BE2C (cell line): ENCODE results near the gene GNG12.

ENCODE experiments used
- DNase-seq: peaks from one replicate; pipeline ENCODE4 v3.0.0-alpha.2; 2020
- H3K27me3 ChIP-seq: fragments of 250-450 bp; sonication (Bioruptor Pico); 2 replicates; pipeline ENCODE4 v1.5.1; 2020; ENCODE audit warnings: mild to moderate bottlenecking
- H3K36me3 ChIP-seq: fragments of 250-450 bp; sonication (Bioruptor Pico); 2 replicates; pipeline ENCODE4 v1.5.1; 2020; ENCODE audit warnings: mild to moderate bottlenecking
- H3K4me1 ChIP-seq: fragments of 250-450 bp; sonication (Bioruptor Pico); 2 replicates; pipeline ENCODE4 v1.5.1; 2020
- H3K4me3 ChIP-seq: 2 replicates; pipeline ENCODE4 v1.5.1; 2011; ENCODE audit warnings: low read depth, low read length
- H3K9me3 ChIP-seq: fragments of 250-450 bp; sonication (Bioruptor Pico); 2 replicates; pipeline ENCODE4 v1.5.1; 2020
- CTCF ChIP-seq: IDR thresholded peaks from 2 replicates; pipeline ENCODE4 v1.5.1; 2012; ENCODE audit warnings: mild to moderate bottlenecking, low read depth, low read length

GNG12 gene

GRCh38 chr1:67790201-67790692 lies 43.0 kb downstream of the GNG12 start:
- TF ChIP-seq CTCF, result no peak
- no peaks in the 10 kb centered on the region for H3K4me1 ChIP-seq

GRCh38 chr1:67789551-67789950 lies 43.7 kb downstream of the GNG12 start:
- no peaks in the 10 kb centered on the region for H3K27me3 ChIP-seq
- H3K36me3 ChIP-seq, result no peaks in the 10 kb centered on the region
- no peaks in the 10 kb centered on the region for H3K9me3 ChIP-seq
- H3K4me1 ChIP-seq, result no peaks in the 10 kb centered on the region
- no peak overlapping the region for H3K4me3 ChIP-seq
- DNase-seq, result no peak
- no peak for TF ChIP-seq CTCF

More at GRCh38 chr1:67790201-67790692, 43.0 kb downstream of the GNG12 start:
- Histone ChIP-seq H3K36me3 (no peaks in the 10 kb centered on the region), H3K27me3 (no peaks in the 10 kb centered on the region), H3K9me3 (no peaks in the 10 kb centered on the region), H3K4me3 (no peak overlapping the region)
- DNase-seq, result no peak

- Histone ChIP-seq H3K36me3 (no peaks in the 10 kb centered on the region), H3K4me3 (no peak overlapping the region), H3K4me1 (no peaks in the 10 kb centered on the region), H3K9me3 (no peaks in the 10 kb centered on the region), H3K27me3 (no peaks in the 10 kb centered on the region)
- DNase-seq, result no peak
- TF ChIP-seq CTCF, result no peak
Observed at GRCh38 chr1:67788904-67789303, 44.4 kb downstream of the GNG12 start.

GRCh38 chr1:67788238-67788790 lies 45.0 kb downstream of the GNG12 start:
- no peak for TF ChIP-seq CTCF
- no peaks in the 10 kb centered on the region for H3K4me1 ChIP-seq

GRCh38 chr1:67787746-67788145 lies 45.5 kb downstream of the GNG12 start:
- no peak overlapping the region for H3K4me3 ChIP-seq
- H3K27me3 ChIP-seq, result no peaks in the 10 kb centered on the region
- H3K4me1 ChIP-seq, result no peaks in the 10 kb centered on the region
- no peaks in the 10 kb centered on the region for H3K9me3 ChIP-seq
- no peak for TF ChIP-seq CTCF
- H3K36me3 ChIP-seq, result no peaks in the 10 kb centered on the region
- DNase-seq, result no peak

More at GRCh38 chr1:67788238-67788790, 45.0 kb downstream of the GNG12 start:
- Histone ChIP-seq H3K27me3 (no peaks in the 10 kb centered on the region), H3K36me3 (no peaks in the 10 kb centered on the region), H3K4me3 (no peak overlapping the region), H3K9me3 (no peaks in the 10 kb centered on the region)
- DNase-seq, result no peak

GRCh38 chr1:67785847-67786753 lies 47.2 kb downstream of the GNG12 start:
- Histone ChIP-seq H3K9me3 (no peaks in the 10 kb centered on the region), H3K4me1 (no peaks in the 10 kb centered on the region), H3K27me3 (no peaks in the 10 kb centered on the region), H3K4me3 (no peak overlapping the region), H3K36me3 (no peaks in the 10 kb centered on the region)
- no peak for DNase-seq
- no peak for TF ChIP-seq CTCF
